ENCODE data around the gene ZNF414. TPM values are rescaled to one million over a fixed set of nuclear protein-coding genes. Genes with fewer than 3 reads are reported as not detected.
A peak's percentile ranks its signal among the peaks of the same experiment; 100 is the strongest.

The ZNF414 gene
- total RNA-seq, 1 experiment from 2014 or later: 4.6 TPM

DNA sequence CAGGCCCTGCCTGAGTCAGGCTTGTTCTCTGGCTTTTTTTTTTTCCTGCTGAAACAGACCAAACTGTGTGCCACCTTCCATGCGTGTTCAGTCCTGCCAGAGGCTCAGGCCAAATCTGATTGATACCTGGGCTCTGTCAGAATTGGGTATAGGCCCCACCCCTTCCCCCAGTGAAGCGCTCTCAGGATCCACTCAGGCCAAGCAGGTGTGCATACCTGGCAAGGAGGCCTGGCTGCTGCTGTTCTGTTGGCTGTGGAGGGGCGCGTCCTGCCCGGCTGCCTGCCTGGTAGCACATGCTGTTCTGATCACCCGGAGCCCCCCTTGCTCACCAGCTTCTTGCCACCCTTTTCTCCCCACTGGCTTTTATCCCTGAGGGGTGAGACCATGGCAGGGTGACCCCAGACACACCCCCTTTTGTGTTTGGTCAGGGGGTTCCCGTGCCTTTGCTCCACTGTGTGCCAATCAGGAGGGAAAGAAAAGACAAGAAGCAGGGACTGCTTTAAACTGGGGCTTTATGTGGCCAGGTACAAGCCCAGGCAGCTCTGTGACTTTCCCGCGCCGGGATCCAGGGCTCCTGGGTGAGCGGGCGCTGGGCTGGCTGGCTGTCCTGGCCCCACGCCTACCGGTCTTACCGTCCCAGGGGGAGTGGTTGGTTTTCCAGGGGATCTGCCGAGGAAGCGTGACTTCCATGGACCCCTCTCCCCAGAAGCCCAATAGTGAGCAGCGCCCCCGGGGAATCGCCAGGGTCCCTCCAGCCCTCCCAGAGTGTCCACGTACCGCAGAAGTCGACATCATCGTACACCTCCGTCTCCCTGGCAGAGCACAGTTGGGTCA, 24.2 kb downstream of the ZNF414 start:
- Histone ChIP-seq H3K79me2 (ENCODE audit: low read length) (no peaks in the 10 kb centered on the region; the same call in 1 of the 2 replicates), H3K27ac (ENCODE audit: low read length) (no peak overlapping the region), H3F3A (ENCODE audit: low read length, unreplicated experiment) (no peaks in the 10 kb centered on the region), H3K4me1 (ENCODE audit: insufficient read depth, low read length) (no peaks in the 10 kb centered on the region), H2AFZ (ENCODE audit: low read length) (no peak overlapping the region), H4K20me1 (ENCODE audit: low read length) (peaks cover 15% of the 10 kb centered on the region; the same call in 1 of the 2 replicates), H3K9me2 (replicated peaks; ENCODE audit: low read length) (no peaks in the 10 kb centered on the region), H3K36me3 (ENCODE audit: low read depth, low read length) (peaks cover 44% of the 10 kb centered on the region), H3K4me3 (ENCODE audit: low read length) (no peak overlapping the region), H3K27me3 (ENCODE audit: low read length) (no peaks in the 10 kb centered on the region), H3K9ac (ENCODE audit: low read length) (no peak overlapping the region), H3K4me2 (ENCODE audit: low read length) (no peak overlapping the region), H3K9me3 (ENCODE audit: low read length) (no peaks in the 10 kb centered on the region)
- ChIA-PET CTCF (no interaction called here), POLR2A (ENCODE audit: unreplicated experiment) (no interaction called here)
- intact Hi-C loops (cut with micrococcal nuclease): no loop called here
- peak; percentile 10; the same call in 1 of the 2 replicates for ATAC-seq
- no TSS peak for BruUV-seq (replicated peaks)
- no peak for DNase-seq
- TF ChIP-seq EZH2 (IDR thresholded peaks at IDR 0.05; ENCODE audit: low read length, unreplicated experiment) (no peak), EZH2phosphoT487 (IDR thresholded peaks at IDR 0.05; ENCODE audit: borderline replicate concordance, low read length) (no peak)
- TF ChIP-seq, protein P1, sequence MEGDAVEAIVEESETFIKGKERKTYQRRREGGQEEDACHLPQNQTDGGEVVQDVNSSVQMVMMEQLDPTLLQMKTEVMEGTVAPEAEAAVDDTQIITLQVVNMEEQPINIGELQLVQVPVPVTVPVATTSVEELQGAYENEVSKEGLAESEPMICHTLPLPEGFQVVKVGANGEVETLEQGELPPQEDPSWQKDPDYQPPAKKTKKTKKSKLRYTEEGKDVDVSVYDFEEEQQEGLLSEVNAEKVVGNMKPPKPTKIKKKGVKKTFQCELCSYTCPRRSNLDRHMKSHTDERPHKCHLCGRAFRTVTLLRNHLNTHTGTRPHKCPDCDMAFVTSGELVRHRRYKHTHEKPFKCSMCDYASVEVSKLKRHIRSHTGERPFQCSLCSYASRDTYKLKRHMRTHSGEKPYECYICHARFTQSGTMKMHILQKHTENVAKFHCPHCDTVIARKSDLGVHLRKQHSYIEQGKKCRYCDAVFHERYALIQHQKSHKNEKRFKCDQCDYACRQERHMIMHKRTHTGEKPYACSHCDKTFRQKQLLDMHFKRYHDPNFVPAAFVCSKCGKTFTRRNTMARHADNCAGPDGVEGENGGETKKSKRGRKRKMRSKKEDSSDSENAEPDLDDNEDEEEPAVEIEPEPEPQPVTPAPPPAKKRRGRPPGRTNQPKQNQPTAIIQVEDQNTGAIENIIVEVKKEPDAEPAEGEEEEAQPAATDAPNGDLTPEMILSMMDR (conservative IDR thresholded peaks at IDR 0.05; ENCODE audit: low read depth, low read length): no peak

DNA sequence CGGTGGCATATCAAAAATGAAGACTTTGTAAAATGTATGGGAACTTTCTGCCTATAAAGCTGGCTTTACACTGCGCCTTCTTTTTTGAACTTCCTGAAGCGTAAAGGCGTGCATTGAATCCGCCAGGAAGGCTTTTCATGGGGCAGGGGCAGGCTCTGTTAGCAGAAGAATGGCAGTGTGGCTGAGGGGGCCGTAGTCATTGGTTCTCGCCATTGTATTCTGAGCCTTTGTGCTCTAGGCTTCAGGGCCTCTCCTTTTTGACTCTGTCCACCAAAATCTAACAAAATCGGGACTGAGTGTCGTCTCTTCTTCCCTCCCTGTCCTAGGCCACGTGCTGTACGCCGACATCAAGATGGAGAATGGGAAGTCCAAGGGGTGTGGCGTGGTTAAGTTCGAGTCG, 25.6 kb downstream of the ZNF414 start:
- no peak overlapping the region for H3K4me2 ChIP-seq (ENCODE audit: low read length)
- H3K4me3 ChIP-seq (ENCODE audit: low read length): no peak overlapping the region
- H3K27ac ChIP-seq (ENCODE audit: low read length): no peak overlapping the region
- H3K27me3 ChIP-seq (ENCODE audit: low read length): no peaks in the 10 kb centered on the region
- H3K79me2 ChIP-seq (ENCODE audit: low read length): peaks cover 5% of the 10 kb centered on the region; the same call in 1 of the 2 replicates
- no peak overlapping the region for H3K9ac ChIP-seq (ENCODE audit: low read length)
- H4K20me1 ChIP-seq (ENCODE audit: low read length): peaks cover 15% of the 10 kb centered on the region; the same call in 1 of the 2 replicates
- ChIA-PET CTCF (no interaction called here), POLR2A (ENCODE audit: unreplicated experiment) (no interaction called here)
- TF ChIP-seq EZH2phosphoT487 (IDR thresholded peaks at IDR 0.05; ENCODE audit: borderline replicate concordance, low read length): no peak
- TF ChIP-seq, protein P1 (conservative IDR thresholded peaks at IDR 0.05; ENCODE audit: low read depth, low read length): no peak
- intact Hi-C loops (cut with micrococcal nuclease): no loop called here
- no peak for ATAC-seq
- peaks cover 54% of the 10 kb centered on the region for H3K36me3 ChIP-seq (ENCODE audit: low read depth, low read length)
- no peak for DNase-seq
- no TSS peak for BruUV-seq (replicated peaks)
- no peaks in the 10 kb centered on the region for H3K4me1 ChIP-seq (ENCODE audit: insufficient read depth, low read length)
- H3F3A ChIP-seq (ENCODE audit: low read length, unreplicated experiment): no peaks in the 10 kb centered on the region
- no peaks in the 10 kb centered on the region for H3K9me3 ChIP-seq (ENCODE audit: low read length)
- no peaks in the 10 kb centered on the region for H3K9me2 ChIP-seq (replicated peaks; ENCODE audit: low read length)
- H2AFZ ChIP-seq (ENCODE audit: low read length): no peak overlapping the region

DNA sequence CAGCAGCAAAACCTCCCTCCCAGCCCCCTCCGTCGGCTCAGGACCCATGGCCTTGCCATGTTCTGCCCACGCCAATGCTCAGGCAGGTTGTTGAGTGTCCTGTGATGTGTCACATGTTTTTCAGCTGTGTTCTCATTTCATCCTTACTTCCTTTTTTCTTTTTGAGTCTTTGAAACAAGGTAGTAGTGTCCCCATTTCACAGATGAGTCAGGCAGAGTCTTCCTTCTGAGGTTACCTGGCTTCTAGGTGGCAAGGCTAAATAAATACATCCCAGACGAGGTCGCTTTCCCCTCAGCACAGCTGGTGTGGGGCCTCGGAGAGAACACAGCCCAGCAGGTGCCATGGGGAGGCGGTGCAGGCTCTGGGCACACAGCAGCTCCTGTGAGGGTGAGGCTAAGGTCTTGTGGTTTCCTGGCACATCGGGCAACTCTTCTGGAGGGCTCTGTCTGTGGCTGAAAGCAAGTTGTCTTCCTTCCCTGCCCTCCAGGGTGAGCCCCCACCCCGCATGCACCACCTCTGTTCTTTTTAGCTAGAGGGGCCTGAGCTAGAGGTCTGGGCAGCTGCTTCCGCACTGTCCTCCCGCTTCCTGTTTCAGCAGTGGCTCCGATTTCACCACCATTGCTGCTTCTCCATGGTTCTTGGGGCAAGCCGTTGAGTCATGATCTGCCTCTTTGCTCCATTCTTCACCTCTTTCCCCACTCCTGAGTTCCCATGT, 26.7 kb downstream of the ZNF414 start:
- no peaks in the 10 kb centered on the region for H3K4me1 ChIP-seq (ENCODE audit: insufficient read depth, low read length)
- ATAC-seq (no peak), DNase-seq (no peak)
- H3K9ac ChIP-seq (ENCODE audit: low read length): no peak overlapping the region
- no TSS peak for BruUV-seq (replicated peaks)
- no peaks in the 10 kb centered on the region for H3K9me3 ChIP-seq (ENCODE audit: low read length)
- no peak overlapping the region for H3K27ac ChIP-seq (ENCODE audit: low read length)
- TF ChIP-seq, protein P1 (conservative IDR thresholded peaks at IDR 0.05; ENCODE audit: low read depth, low read length): no peak
- no peak for TF ChIP-seq EZH2 (IDR thresholded peaks at IDR 0.05; ENCODE audit: low read length, unreplicated experiment)
- TF ChIP-seq EZH2phosphoT487 (IDR thresholded peaks at IDR 0.05; ENCODE audit: borderline replicate concordance, low read length): no peak
- H3K27me3 ChIP-seq (ENCODE audit: low read length): no peaks in the 10 kb centered on the region
- H3F3A ChIP-seq (ENCODE audit: low read length, unreplicated experiment): no peaks in the 10 kb centered on the region
- no peaks in the 10 kb centered on the region for H3K9me2 ChIP-seq (replicated peaks; ENCODE audit: low read length)
- peaks cover 16% of the 10 kb centered on the region for H3K79me2 ChIP-seq (ENCODE audit: low read length)
- H2AFZ ChIP-seq (ENCODE audit: low read length): no peak overlapping the region
- ChIA-PET POLR2A (ENCODE audit: unreplicated experiment) (no interaction called here), CTCF (no interaction called here)
- H4K20me1 ChIP-seq (ENCODE audit: low read length): peaks cover 25% of the 10 kb centered on the region
- intact Hi-C loops (cut with micrococcal nuclease): no loop called here
- H3K4me2 ChIP-seq (ENCODE audit: low read length): no peak overlapping the region
- H3K4me3 ChIP-seq (ENCODE audit: low read length): no peak overlapping the region
- peaks cover 63% of the 10 kb centered on the region for H3K36me3 ChIP-seq (ENCODE audit: low read depth, low read length)
